ENCODE data around the gene ST7. TPM values are rescaled to one million over a fixed set of nuclear protein-coding genes. Genes with fewer than 3 reads are reported as not detected.

Gene ST7
- total RNA-seq, 3 donors from 2014 or later (not counting 1 experiment from before 2014, with no cell fraction given) = 9.8 to 15.7 (median 12.9) TPM

GRCh38 chr7:117048114-117048866 lies 95.0 kb downstream of the ST7 start:
- H3K27ac Mint-ChIP-seq = peak overlapping the region in 1 of 2 donors; percentile 42
- no peaks in the 10 kb centered on the region for H3K9me3 ChIP-seq (ENCODE audit: control insufficient read depth, insufficient read depth, low read length)
- H3K4me3 ChIP-seq (ENCODE audit: low read length) = no peak overlapping the region
- TF ChIP-seq, protein P1, sequence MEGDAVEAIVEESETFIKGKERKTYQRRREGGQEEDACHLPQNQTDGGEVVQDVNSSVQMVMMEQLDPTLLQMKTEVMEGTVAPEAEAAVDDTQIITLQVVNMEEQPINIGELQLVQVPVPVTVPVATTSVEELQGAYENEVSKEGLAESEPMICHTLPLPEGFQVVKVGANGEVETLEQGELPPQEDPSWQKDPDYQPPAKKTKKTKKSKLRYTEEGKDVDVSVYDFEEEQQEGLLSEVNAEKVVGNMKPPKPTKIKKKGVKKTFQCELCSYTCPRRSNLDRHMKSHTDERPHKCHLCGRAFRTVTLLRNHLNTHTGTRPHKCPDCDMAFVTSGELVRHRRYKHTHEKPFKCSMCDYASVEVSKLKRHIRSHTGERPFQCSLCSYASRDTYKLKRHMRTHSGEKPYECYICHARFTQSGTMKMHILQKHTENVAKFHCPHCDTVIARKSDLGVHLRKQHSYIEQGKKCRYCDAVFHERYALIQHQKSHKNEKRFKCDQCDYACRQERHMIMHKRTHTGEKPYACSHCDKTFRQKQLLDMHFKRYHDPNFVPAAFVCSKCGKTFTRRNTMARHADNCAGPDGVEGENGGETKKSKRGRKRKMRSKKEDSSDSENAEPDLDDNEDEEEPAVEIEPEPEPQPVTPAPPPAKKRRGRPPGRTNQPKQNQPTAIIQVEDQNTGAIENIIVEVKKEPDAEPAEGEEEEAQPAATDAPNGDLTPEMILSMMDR (IDR thresholded peaks at IDR 0.05) = no peak
- peaks cover 31 to 35% of the 10 kb centered on the region in 2 donors for H3K4me1 Mint-ChIP-seq
- peaks cover 0 to 3% of the 10 kb centered on the region in 2 donors for H3K9me3 Mint-ChIP-seq
- no peaks in the 10 kb centered on the region for H3K36me3 Mint-ChIP-seq
- H3K4me1 ChIP-seq (ENCODE audit: control insufficient read depth, insufficient read depth, low read length) = no peaks in the 10 kb centered on the region
- H3K27me3 Mint-ChIP-seq (ENCODE audit: low read depth in 2 of 2) = no peaks in the 10 kb centered on the region
- H3K27ac ChIP-seq (ENCODE audit: low read length) = no peak overlapping the region
- intact Hi-C loops (cut with micrococcal nuclease) = no loop called here
- peak in 1 of 2 donors; percentile 9 for DNase-seq
- WGBS (ENCODE audit: insufficient coverage) = 46% methylated on average over 4 of the region's 5 CpGs
- H3K4me3 Mint-ChIP-seq = no peak overlapping the region
- no peak for ATAC-seq
- no peaks in the 10 kb centered on the region for H3K27me3 ChIP-seq (ENCODE audit: control insufficient read depth, insufficient read depth, low read length)
- no peaks in the 10 kb centered on the region for H3K36me3 ChIP-seq (ENCODE audit: control insufficient read depth, insufficient read depth, low read length)

- Histone ChIP-seq H3K36me3 (ENCODE audit: control insufficient read depth, insufficient read depth, low read length) (no peaks in the 10 kb centered on the region), H3K27me3 (ENCODE audit: control insufficient read depth, insufficient read depth, low read length) (no peaks in the 10 kb centered on the region), H3K27ac (ENCODE audit: low read length) (no peak overlapping the region), H3K9me3 (ENCODE audit: control insufficient read depth, insufficient read depth, low read length) (no peaks in the 10 kb centered on the region), H3K4me1 (ENCODE audit: control insufficient read depth, insufficient read depth, low read length) (no peaks in the 10 kb centered on the region), H3K4me3 (ENCODE audit: low read length) (no peak overlapping the region)
- ATAC-seq (no peak), DNase-seq (no peak)
- WGBS (ENCODE audit: insufficient coverage) = 69% methylated on average over 3 of the region's 3 CpGs
- H3K36me3 Mint-ChIP-seq = no peaks in the 10 kb centered on the region
- H3K27ac Mint-ChIP-seq = peak overlapping the region in 1 of 2 donors; percentile 42
- no peaks in the 10 kb centered on the region for H3K27me3 Mint-ChIP-seq (ENCODE audit: low read depth in 2 of 2)
- peaks cover 0 to 3% of the 10 kb centered on the region in 2 donors for H3K9me3 Mint-ChIP-seq
- no peak overlapping the region for H3K4me3 Mint-ChIP-seq
- intact Hi-C loops (cut with micrococcal nuclease) = no loop called here
- TF ChIP-seq, protein P1 (IDR thresholded peaks at IDR 0.05) = no peak
- peaks cover 31 to 40% of the 10 kb centered on the region in 2 donors for H3K4me1 Mint-ChIP-seq
Observed at GRCh38 chr7:117048882-117049281, 95.6 kb downstream of the ST7 start.

- H3K36me3 Mint-ChIP-seq = no peaks in the 10 kb centered on the region
- 83% methylated on average over 1 of the region's 1 CpG for WGBS (ENCODE audit: insufficient coverage)
Observed at GRCh38 chr7:117051808-117052207, 98.5 kb downstream of the ST7 start.

More at GRCh38 chr7:117051808-117052207, 98.5 kb downstream of the ST7 start:
- intact Hi-C loops (cut with micrococcal nuclease) = no loop called here
- H3K27ac ChIP-seq (ENCODE audit: low read length) = no peak overlapping the region
- no peaks in the 10 kb centered on the region for H3K27me3 ChIP-seq (ENCODE audit: control insufficient read depth, insufficient read depth, low read length)
- DNase-seq (no peak), ATAC-seq (no peak)
- H3K27me3 Mint-ChIP-seq (ENCODE audit: low read depth in 2 of 2) = no peaks in the 10 kb centered on the region
- H3K4me3 Mint-ChIP-seq = no peak overlapping the region
- TF ChIP-seq, protein P1 (IDR thresholded peaks at IDR 0.05) = no peak
- H3K9me3 Mint-ChIP-seq = peaks cover 0 to 3% of the 10 kb centered on the region in 2 donors
- no peak overlapping the region for H3K27ac Mint-ChIP-seq
- no peaks in the 10 kb centered on the region for H3K4me1 ChIP-seq (ENCODE audit: control insufficient read depth, insufficient read depth, low read length)
- peaks cover 33 to 41% of the 10 kb centered on the region in 2 donors for H3K4me1 Mint-ChIP-seq
- no peaks in the 10 kb centered on the region for H3K9me3 ChIP-seq (ENCODE audit: control insufficient read depth, insufficient read depth, low read length)
- no peak overlapping the region for H3K4me3 ChIP-seq (ENCODE audit: low read length)
- H3K36me3 ChIP-seq (ENCODE audit: control insufficient read depth, insufficient read depth, low read length) = no peaks in the 10 kb centered on the region

Data from natural killer cell (primary cell).